Activated T-helper 2 cell treated with anti-CD3 and anti-CD28 coated beads, Interferon-gamma antibody, Interleukin-2, Interleukin-4, amounts not matched to agents 10 μg/mL and 5 μg/mL and 100 μg/mL, durations not matched to agents 14 hours and 24 hours and 36 hours (primary cell): ENCODE results near the gene FKBP15. TPM values are rescaled to one million over a fixed set of nuclear protein-coding genes. Genes with fewer than 3 reads are reported as not detected.

Source experiments
- DNase-seq: peaks from one replicate; pipeline ENCODE4 v3.0.0; 2021; ENCODE audit warnings: low spot score
- H3K27ac Mint-ChIP-seq: one replicate; pipeline ENCODE4 v1.8.0; 2021; ENCODE audit warnings: mixed read lengths
- H3K27me3 Mint-ChIP-seq: one replicate; pipeline ENCODE4 v1.8.0; 2021; ENCODE audit warnings: low read depth, mixed read lengths
- H3K36me3 Mint-ChIP-seq: one replicate; pipeline ENCODE4 v1.8.0; 2021; ENCODE audit warnings: low read depth, mixed read lengths
- H3K4me1 Mint-ChIP-seq: one replicate; pipeline ENCODE4 v1.8.0; 2021; ENCODE audit warnings: low read depth, mixed read lengths
- H3K4me3 Mint-ChIP-seq: one replicate; pipeline ENCODE4 v1.8.0; 2021; ENCODE audit warnings: low read depth, mild to moderate bottlenecking, moderate library complexity, mixed read lengths
- H3K9me3 Mint-ChIP-seq: one replicate; pipeline ENCODE4 v1.8.0; 2021; ENCODE audit warnings: mixed read lengths
- intact Hi-C: fragments of 100-400 bp; cut with micrococcal nuclease; formaldehyde crosslinking; loops from one replicate; pipeline ENCODE4 v1.15.1; 2023
- total RNA-seq: library from RNA; stranded (reverse); gene quantifications from 2 replicates; pipeline ENCODE4 v1.2.3, GENCODE V29; 2022

FKBP15 gene
- total RNA-seq, 1 donor from 2014 or later: 40.4 TPM

- Mint-ChIP-seq H3K36me3 (peaks cover 79% of the 10 kb centered on the region), H3K4me3 (no peak overlapping the region), H3K27ac (no peak overlapping the region)
Measured at GRCh38 chr9:113187929-113188595, 33.0 kb downstream of the FKBP15 start.

DNA sequence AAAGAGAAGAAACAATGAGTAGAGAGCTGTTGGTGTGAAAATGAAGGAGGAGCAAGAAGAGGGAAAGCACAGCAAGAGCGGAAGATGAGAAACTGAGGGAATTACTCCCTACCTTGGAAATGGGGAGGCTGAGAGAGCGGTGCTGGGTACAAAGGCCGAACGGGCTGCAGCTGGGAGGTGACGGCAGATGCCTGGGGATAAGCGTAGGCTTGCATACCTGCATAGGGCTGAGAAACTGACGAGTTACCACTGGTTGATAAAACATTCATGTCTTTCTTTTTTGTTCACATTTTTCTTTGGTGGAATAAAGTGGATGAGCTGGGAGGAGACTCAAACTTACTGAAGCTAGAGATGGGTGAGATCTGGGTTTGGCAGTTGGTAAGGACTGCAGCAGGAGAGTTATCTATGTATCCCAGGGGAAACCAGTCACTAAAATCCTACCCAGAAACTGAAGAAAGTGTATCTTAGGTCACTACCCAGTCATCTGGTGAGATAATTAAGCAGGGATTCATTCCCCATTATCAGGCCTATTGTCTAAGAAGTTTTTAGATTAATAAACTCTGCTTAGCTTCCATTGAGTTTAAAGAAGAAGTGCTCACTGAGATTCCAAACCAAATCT lies 34.8 kb downstream of the FKBP15 start:
- H3K36me3 Mint-ChIP-seq: peaks cover 86% of the 10 kb centered on the region
- intact Hi-C loops: no loop called here
- no peaks in the 10 kb centered on the region for H3K9me3 Mint-ChIP-seq
- peaks cover 4% of the 10 kb centered on the region for H3K4me1 Mint-ChIP-seq
- H3K27me3 Mint-ChIP-seq: no peaks in the 10 kb centered on the region
- no peak for DNase-seq
- no peak overlapping the region for H3K27ac Mint-ChIP-seq
- no peak overlapping the region for H3K4me3 Mint-ChIP-seq

More at GRCh38 chr9:113187929-113188595, 33.0 kb downstream of the FKBP15 start:
- Mint-ChIP-seq H3K4me1 (peaks cover 4% of the 10 kb centered on the region), H3K27me3 (no peaks in the 10 kb centered on the region), H3K9me3 (no peaks in the 10 kb centered on the region)
- DNase-seq: no peak
- intact Hi-C loops: no loop called here

- peaks cover 90% of the 10 kb centered on the region for H3K36me3 Mint-ChIP-seq
- no peak overlapping the region for H3K27ac Mint-ChIP-seq
- intact Hi-C loops: no loop called here
- H3K27me3 Mint-ChIP-seq: no peaks in the 10 kb centered on the region
- no peak overlapping the region for H3K4me3 Mint-ChIP-seq
- peaks cover 4% of the 10 kb centered on the region for H3K4me1 Mint-ChIP-seq
- no peaks in the 10 kb centered on the region for H3K9me3 Mint-ChIP-seq
- DNase-seq: no peak
Measured at GRCh38 chr9:113185271-113185670, 35.8 kb downstream of the FKBP15 start.

DNA sequence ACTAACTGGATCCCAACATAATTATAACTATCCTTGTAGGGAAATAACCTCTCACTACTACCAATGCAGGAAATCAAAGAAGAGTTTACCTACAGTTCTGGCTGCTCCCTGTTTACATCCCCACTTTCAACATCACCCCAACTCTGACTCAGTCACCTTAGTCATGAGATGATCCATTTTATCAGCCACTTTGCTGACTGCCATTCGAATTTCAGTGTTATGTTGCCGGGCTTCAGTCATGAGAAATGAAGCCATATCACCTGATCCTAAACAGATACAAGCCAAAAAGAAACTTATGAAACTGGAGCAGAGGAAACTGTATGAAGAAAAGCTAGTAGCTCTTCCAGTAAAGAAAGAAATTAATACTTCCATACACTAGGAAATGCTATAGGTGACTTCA lies 36.5 kb downstream of the FKBP15 start:
- H3K36me3 Mint-ChIP-seq: peaks cover 89% of the 10 kb centered on the region
- no peak overlapping the region for H3K4me3 Mint-ChIP-seq
- DNase-seq: no peak
- no peaks in the 10 kb centered on the region for H3K9me3 Mint-ChIP-seq
- H3K27ac Mint-ChIP-seq: no peak overlapping the region
- no peaks in the 10 kb centered on the region for H3K27me3 Mint-ChIP-seq
- H3K4me1 Mint-ChIP-seq: peaks cover 4% of the 10 kb centered on the region
- intact Hi-C loops: no loop called here

DNA sequence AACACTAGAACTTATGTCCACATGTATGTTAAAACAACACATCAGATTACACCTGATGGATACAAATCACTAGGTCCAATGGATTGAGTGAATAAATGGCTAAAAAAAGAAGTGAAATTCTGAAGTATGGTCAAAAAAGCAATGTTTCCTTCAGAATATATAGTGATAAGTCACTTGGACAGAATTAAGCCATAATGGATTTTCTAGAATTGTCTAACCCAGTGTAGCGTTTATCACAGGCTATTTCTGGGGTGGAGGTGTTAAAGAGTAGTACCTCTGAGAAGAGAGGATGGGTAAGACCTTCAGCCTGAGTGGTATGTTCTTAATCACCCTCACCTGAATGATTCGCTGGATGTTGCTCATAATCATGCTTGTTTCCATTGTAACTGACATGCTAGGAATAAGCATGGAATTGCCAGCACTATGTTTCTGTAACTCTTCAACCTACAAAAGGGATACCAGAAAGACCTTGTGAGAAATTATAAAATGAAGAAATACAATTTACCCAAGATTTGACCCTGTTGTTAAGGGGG lies 37.1 kb downstream of the FKBP15 start:
- H3K9me3 Mint-ChIP-seq: no peaks in the 10 kb centered on the region
- H3K36me3 Mint-ChIP-seq: peaks cover 92% of the 10 kb centered on the region
- peaks cover 4% of the 10 kb centered on the region for H3K4me1 Mint-ChIP-seq
- H3K27me3 Mint-ChIP-seq: no peaks in the 10 kb centered on the region
- intact Hi-C loops: no loop called here
- no peak for DNase-seq
- H3K4me3 Mint-ChIP-seq: no peak overlapping the region
- H3K27ac Mint-ChIP-seq: no peak overlapping the region

DNA sequence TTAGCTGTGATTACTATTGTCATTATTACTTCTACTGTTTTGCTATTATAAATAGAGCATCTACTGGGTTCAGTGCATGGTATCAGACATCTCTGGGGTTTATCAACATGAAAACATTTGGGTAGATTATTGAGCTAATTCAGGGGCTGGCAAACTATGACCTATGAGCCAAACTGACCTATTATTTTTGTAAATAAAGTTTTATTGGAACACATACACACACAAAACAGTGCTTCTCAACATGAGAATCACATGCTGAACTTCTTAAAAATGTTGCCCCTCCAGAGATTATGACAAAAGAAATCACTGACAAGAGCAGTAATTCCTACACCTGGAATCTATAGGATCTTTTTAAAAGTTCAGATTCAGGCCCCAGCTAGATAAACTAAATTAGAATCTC lies 39.9 kb downstream of the FKBP15 start:
- no peaks in the 10 kb centered on the region for H3K4me1 Mint-ChIP-seq
- intact Hi-C loops: no loop called here
- no peaks in the 10 kb centered on the region for H3K27me3 Mint-ChIP-seq
- no peak overlapping the region for H3K4me3 Mint-ChIP-seq
- no peak for DNase-seq
- no peaks in the 10 kb centered on the region for H3K9me3 Mint-ChIP-seq
- no peak overlapping the region for H3K27ac Mint-ChIP-seq
- peaks cover 94% of the 10 kb centered on the region for H3K36me3 Mint-ChIP-seq

- no peaks in the 10 kb centered on the region for H3K4me1 Mint-ChIP-seq
- intact Hi-C loops: no loop called here
- H3K27ac Mint-ChIP-seq: no peak overlapping the region
- H3K27me3 Mint-ChIP-seq: no peaks in the 10 kb centered on the region
- DNase-seq: no peak
- peaks cover 91% of the 10 kb centered on the region for H3K36me3 Mint-ChIP-seq
- no peaks in the 10 kb centered on the region for H3K9me3 Mint-ChIP-seq
- H3K4me3 Mint-ChIP-seq: no peak overlapping the region
Measured at GRCh38 chr9:113179839-113180238, 41.2 kb downstream of the FKBP15 start.

- no peak for DNase-seq
- Mint-ChIP-seq H3K9me3 (peaks cover under 1% of the 10 kb centered on the region), H3K36me3 (peaks cover 85% of the 10 kb centered on the region), H3K4me1 (no peaks in the 10 kb centered on the region), H3K27ac (no peak overlapping the region), H3K27me3 (no peaks in the 10 kb centered on the region), H3K4me3 (no peak overlapping the region)
- intact Hi-C loops: no loop called here
Measured at GRCh38 chr9:113178087-113178486, 43.0 kb downstream of the FKBP15 start.

DNA sequence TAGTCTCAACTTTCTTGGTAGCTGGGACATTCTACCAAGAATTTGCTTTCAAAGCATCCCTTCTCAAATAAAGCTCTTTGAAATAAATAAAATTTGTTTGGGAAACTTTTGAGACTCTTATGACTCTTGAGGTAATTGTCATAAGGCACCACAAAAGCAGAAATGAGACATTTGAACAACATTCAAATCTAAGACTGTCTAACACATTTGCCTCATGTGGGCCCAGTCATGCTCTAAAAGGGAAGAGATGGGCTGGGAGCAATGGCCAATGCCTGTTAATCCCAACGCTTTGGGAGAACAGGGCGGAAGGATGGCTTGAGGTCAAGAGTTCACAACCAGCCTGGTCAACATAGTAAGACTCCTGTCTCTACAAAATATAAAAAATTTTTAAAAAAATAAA lies 43.8 kb downstream of the FKBP15 start:
- no peak for DNase-seq
- intact Hi-C loops: no loop called here
- Mint-ChIP-seq H3K4me1 (no peaks in the 10 kb centered on the region), H3K36me3 (peaks cover 85% of the 10 kb centered on the region), H3K27ac (no peak overlapping the region), H3K27me3 (no peaks in the 10 kb centered on the region), H3K4me3 (no peak overlapping the region), H3K9me3 (peaks cover 8% of the 10 kb centered on the region)

DNA sequence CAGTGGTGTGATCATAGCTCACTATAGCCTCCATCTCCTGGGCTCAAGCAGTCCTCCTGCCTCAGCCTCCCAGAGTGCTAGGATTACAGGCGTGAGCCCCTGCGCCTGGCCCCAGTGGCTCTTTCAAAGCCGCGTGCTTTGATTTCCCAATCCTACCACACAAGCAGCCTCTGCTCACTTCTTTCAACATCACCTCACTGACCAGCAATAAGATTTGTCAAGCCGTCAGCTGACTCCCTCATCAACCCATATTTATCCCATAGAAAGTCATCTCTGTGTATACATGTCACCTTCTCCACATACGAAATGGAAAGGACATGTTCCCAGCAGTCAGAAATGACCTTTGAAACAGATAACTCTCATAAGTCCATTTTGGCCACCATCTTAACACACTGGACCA lies 44.3 kb downstream of the FKBP15 start:
- no peak for DNase-seq
- H3K27ac Mint-ChIP-seq: no peak overlapping the region
- intact Hi-C loops: no loop called here
- H3K4me3 Mint-ChIP-seq: no peak overlapping the region
- no peaks in the 10 kb centered on the region for H3K27me3 Mint-ChIP-seq
- peaks cover 8% of the 10 kb centered on the region for H3K9me3 Mint-ChIP-seq
- no peaks in the 10 kb centered on the region for H3K4me1 Mint-ChIP-seq
- H3K36me3 Mint-ChIP-seq: peaks cover 85% of the 10 kb centered on the region

- no peak for DNase-seq
- H3K27ac Mint-ChIP-seq: no peak overlapping the region
- H3K4me1 Mint-ChIP-seq: no peaks in the 10 kb centered on the region
- H3K27me3 Mint-ChIP-seq: no peaks in the 10 kb centered on the region
- peaks cover 83% of the 10 kb centered on the region for H3K36me3 Mint-ChIP-seq
- H3K4me3 Mint-ChIP-seq: no peak overlapping the region
- intact Hi-C loops: no loop called here
- peaks cover 8% of the 10 kb centered on the region for H3K9me3 Mint-ChIP-seq
Measured at GRCh38 chr9:113173341-113173740, 47.7 kb downstream of the FKBP15 start.

- H3K27me3 Mint-ChIP-seq: no peaks in the 10 kb centered on the region
- DNase-seq: no peak
- intact Hi-C loops: no loop called here
- no peak overlapping the region for H3K27ac Mint-ChIP-seq
- H3K36me3 Mint-ChIP-seq: peaks cover 82% of the 10 kb centered on the region
- H3K4me1 Mint-ChIP-seq: no peaks in the 10 kb centered on the region
- peaks cover 8% of the 10 kb centered on the region for H3K9me3 Mint-ChIP-seq
- no peak overlapping the region for H3K4me3 Mint-ChIP-seq
Measured at GRCh38 chr9:113168809-113169208, 52.3 kb downstream of the FKBP15 start.

- H3K9me3 Mint-ChIP-seq: no peaks in the 10 kb centered on the region
- H3K36me3 Mint-ChIP-seq: peaks cover 72% of the 10 kb centered on the region
- DNase-seq: no peak
- intact Hi-C loops: no loop called here
- no peaks in the 10 kb centered on the region for H3K4me1 Mint-ChIP-seq
- no peak overlapping the region for H3K4me3 Mint-ChIP-seq
- H3K27me3 Mint-ChIP-seq: no peaks in the 10 kb centered on the region
- H3K27ac Mint-ChIP-seq: no peak overlapping the region
Measured at GRCh38 chr9:113166039-113166438, 55.0 kb downstream of the FKBP15 start.
